HepG2 (cell line): Measurements from ENCODE around the gene SLC23A3. TPM values are rescaled to one million over a fixed set of nuclear protein-coding genes. Genes with fewer than 3 reads are reported as not detected.

ENCODE experiments used
- ATF7 ChIP-seq, 2 experiments: fragments of 450-650 bp in 1 of 2; sonication (generic) in 1 of 2; formaldehyde crosslinking in 1 of 2; IDR thresholded peaks; 2 replicates each; pipeline versions ENCODE4 v1.4.0 to v1.6.1; 2016 to 2020; ENCODE audit warnings: antibody characterized with exemption in 1 of 2, mild to moderate bottlenecking in 1 of 2, missing genetic modification reagents in 1 of 2
- CC2D1A ChIP-seq: sonication (generic); formaldehyde crosslinking; IDR thresholded peaks from 2 replicates; pipeline ENCODE4 v1.8.1; 2023; ENCODE audit warnings: mild to moderate bottlenecking, missing genetic modification reagents
- FOXK2 ChIP-seq: fragments of 450-650 bp; IDR thresholded peaks from 2 replicates; pipeline ENCODE4 v1.6.1; 2016
- MED1 ChIP-seq: sonication (generic); formaldehyde crosslinking; IDR thresholded peaks from 2 replicates; pipeline ENCODE4 v1.4.0; 2020; ENCODE audit warnings: missing genetic modification reagents
- NFYB ChIP-seq: sonication (generic); formaldehyde crosslinking; IDR thresholded peaks from 2 replicates; pipeline ENCODE4 v1.4.0; 2020; ENCODE audit warnings: missing genetic modification reagents
- NONO ChIP-seq, 2 experiments: fragments of 450-650 bp in 1 of 2; sonication (generic) in 1 of 2; formaldehyde crosslinking in 1 of 2; IDR thresholded peaks in 1 of 2; conservative IDR thresholded peaks in 1 of 2; 2 replicates each; pipeline versions ENCODE4 v1.6.1 to v1.8.0; 2017 to 2022; ENCODE audit warnings: mild to moderate bottlenecking in 1 of 2, missing genetic modification reagents in 1 of 2, moderate library complexity in 1 of 2
- PHB2 ChIP-seq: fragments of 450-650 bp; IDR thresholded peaks from 2 replicates; pipeline ENCODE4 v1.6.1; 2018; ENCODE audit not compliant: partially characterized antibody
- RARA ChIP-seq: IDR thresholded peaks from 2 replicates; pipeline ENCODE4 v1.6.1; 2016; ENCODE audit warnings: missing genetic modification reagents, missing compliant biosample characterization
- SAP130 ChIP-seq: IDR thresholded peaks from 2 replicates; pipeline ENCODE4 v1.6.1; 2016; ENCODE audit warnings: low read depth
- SMARCE1 ChIP-seq: fragments of 450-650 bp; IDR thresholded peaks from 2 replicates; pipeline ENCODE4 v1.6.1; 2017; ENCODE audit warnings: borderline replicate concordance
- SP4 ChIP-seq: sonication (generic); formaldehyde crosslinking; IDR thresholded peaks from 2 replicates; pipeline ENCODE4 v1.8.1; 2023; ENCODE audit warnings: mild to moderate bottlenecking, missing genetic modification reagents
- TARDBP ChIP-seq: sonication (generic); formaldehyde crosslinking; IDR thresholded peaks from 2 replicates; pipeline ENCODE4 v1.8.0; 2022; ENCODE audit warnings: mild to moderate bottlenecking, missing genetic modification reagents
- ZEB1 ChIP-seq: IDR thresholded peaks from 2 replicates; pipeline ENCODE4 v1.6.1; 2012; ENCODE audit warnings: mild to moderate bottlenecking, low read depth, inconsistent platforms; ENCODE audit not compliant: insufficient replicate concordance
- ZNF232 ChIP-seq: sonication (generic); formaldehyde crosslinking; IDR thresholded peaks from 2 replicates; pipeline ENCODE4 v1.4.0; 2020; ENCODE audit warnings: missing genetic modification reagents, borderline replicate concordance
- ZSCAN31 ChIP-seq: sonication (generic); formaldehyde crosslinking; IDR thresholded peaks from 2 replicates; pipeline ENCODE4 v1.5.0; 2020; ENCODE audit warnings: low read depth, mild to moderate bottlenecking, missing genetic modification reagents
- polyA plus RNA-seq, 8 experiments: library from polyadenylated mRNA; depleted of rRNA in 3 of 8; stranded (reverse) in 7 of 8; unstranded in 1 of 8; fragments of >200 nt; fragmentation: Illumina TruSeq in 4 of 8; extraction: Trizol in 4 of 8; gene quantifications; 2 replicates each; pipeline versions ENCODE4 v1.2.1 to v1.2.3, GENCODE V29; 2011 to 2016; ENCODE audit warnings: low read depth in 4 of 8, missing spikeins in 1 of 8, mixed read lengths in 1 of 8; ENCODE audit not compliant: insufficient read depth in 1 of 8
- total RNA-seq, 5 experiments: library from RNA; depleted of rRNA; stranded (reverse); fragments of >200 nt; fragmentation: Illumina TruSeq; extraction: Trizol; gene quantifications; 2 replicates each; pipeline ENCODE4 v1.2.3, GENCODE V29; 2016; ENCODE audit warnings: low read depth in 1 of 5
- TF ChIP-seq, protein P1 (sequence below): sonication (generic); formaldehyde crosslinking; IDR thresholded peaks from 2 replicates; pipeline ENCODE4 v1.5.1; 2020; ENCODE audit warnings: missing genetic modification reagents, mild to moderate bottlenecking, borderline replicate concordance
- TF ChIP-seq, protein P2 (sequence below): sonication (generic); formaldehyde crosslinking; IDR thresholded peaks from 2 replicates; pipeline ENCODE4 v1.4.0; 2020; ENCODE audit warnings: missing genetic modification reagents
- TF ChIP-seq, protein P3 (sequence below): sonication (generic); formaldehyde crosslinking; IDR thresholded peaks from 2 replicates; pipeline ENCODE4 v1.8.0; 2022; ENCODE audit warnings: mild to moderate bottlenecking, missing genetic modification reagents, moderate library complexity
- TF ChIP-seq, protein P4 (sequence below): sonication (generic); formaldehyde crosslinking; IDR thresholded peaks from 2 replicates; pipeline ENCODE4 v1.4.0; 2020; ENCODE audit warnings: mild to moderate bottlenecking, missing genetic modification reagents
- TF ChIP-seq, protein P5 (sequence below): IDR thresholded peaks from 2 replicates; pipeline ENCODE4 v1.6.1; 2012; ENCODE audit warnings: inconsistent platforms
- TF ChIP-seq, protein P6 (sequence below): sonication (generic); formaldehyde crosslinking; IDR thresholded peaks from 2 replicates; pipeline ENCODE4 v1.8.0; 2022; ENCODE audit warnings: mild to moderate bottlenecking, missing genetic modification reagents

The SLC23A3 gene
- total and polyA plus RNA-seq, 2 of the 13 experiments (the other 11 are each of a cell fraction or from before 2014, with no cell fraction given) = 0.38 to 0.78 TPM

DNA sequence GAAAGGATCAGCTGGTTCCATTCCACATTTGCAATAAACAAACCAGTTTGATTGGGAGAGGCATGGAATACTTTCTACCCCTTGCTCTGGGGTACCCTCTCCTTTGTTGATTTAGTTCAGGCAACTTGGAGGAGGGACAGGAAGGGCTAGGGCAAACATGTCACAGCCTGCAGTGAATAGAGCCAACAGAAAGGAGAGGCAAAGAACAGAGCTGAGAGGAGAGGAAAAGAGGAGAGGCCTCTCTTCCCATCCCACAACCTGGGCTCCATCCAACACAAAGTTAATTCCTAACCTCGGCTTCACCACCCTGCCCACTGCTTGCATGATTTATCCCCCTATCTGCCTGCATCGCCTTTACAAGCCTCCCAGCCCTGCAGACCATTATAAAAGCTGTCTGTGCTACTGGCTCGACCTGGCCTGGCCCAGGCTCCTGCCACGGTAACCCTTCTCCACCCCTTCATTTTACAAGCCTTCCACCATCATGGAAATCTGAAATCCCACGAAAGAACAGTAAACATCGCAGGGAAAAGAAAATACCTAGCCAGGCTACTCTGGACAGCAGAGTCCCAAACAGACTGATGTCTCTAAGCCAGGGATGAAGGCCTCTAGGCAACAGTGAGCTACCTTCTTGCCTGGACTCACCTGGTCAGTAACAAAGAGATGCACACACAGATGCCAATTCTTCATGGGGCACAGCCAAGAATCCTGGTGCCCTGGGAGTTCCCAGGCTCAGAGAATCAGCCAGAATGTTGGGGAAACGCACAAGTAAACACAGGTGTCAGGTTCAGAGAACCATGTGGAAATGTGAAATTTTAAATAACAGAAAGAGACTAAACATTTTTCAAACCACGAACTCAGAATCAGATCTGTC lies 52.8 kb downstream of the SLC23A3 start (continued):
- TF ChIP-seq, protein P1, sequence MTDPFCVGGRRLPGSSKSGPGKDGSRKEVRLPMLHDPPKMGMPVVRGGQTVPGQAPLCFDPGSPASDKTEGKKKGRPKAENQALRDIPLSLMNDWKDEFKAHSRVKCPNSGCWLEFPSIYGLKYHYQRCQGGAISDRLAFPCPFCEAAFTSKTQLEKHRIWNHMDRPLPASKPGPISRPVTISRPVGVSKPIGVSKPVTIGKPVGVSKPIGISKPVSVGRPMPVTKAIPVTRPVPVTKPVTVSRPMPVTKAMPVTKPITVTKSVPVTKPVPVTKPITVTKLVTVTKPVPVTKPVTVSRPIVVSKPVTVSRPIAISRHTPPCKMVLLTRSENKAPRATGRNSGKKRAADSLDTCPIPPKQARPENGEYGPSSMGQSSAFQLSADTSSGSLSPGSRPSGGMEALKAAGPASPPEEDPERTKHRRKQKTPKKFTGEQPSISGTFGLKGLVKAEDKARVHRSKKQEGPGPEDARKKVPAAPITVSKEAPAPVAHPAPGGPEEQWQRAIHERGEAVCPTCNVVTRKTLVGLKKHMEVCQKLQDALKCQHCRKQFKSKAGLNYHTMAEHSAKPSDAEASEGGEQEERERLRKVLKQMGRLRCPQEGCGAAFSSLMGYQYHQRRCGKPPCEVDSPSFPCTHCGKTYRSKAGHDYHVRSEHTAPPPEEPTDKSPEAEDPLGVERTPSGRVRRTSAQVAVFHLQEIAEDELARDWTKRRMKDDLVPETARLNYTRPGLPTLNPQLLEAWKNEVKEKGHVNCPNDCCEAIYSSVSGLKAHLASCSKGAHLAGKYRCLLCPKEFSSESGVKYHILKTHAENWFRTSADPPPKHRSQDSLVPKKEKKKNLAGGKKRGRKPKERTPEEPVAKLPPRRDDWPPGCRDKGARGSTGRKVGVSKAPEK = no peak
- TF ChIP-seq, protein P2, sequence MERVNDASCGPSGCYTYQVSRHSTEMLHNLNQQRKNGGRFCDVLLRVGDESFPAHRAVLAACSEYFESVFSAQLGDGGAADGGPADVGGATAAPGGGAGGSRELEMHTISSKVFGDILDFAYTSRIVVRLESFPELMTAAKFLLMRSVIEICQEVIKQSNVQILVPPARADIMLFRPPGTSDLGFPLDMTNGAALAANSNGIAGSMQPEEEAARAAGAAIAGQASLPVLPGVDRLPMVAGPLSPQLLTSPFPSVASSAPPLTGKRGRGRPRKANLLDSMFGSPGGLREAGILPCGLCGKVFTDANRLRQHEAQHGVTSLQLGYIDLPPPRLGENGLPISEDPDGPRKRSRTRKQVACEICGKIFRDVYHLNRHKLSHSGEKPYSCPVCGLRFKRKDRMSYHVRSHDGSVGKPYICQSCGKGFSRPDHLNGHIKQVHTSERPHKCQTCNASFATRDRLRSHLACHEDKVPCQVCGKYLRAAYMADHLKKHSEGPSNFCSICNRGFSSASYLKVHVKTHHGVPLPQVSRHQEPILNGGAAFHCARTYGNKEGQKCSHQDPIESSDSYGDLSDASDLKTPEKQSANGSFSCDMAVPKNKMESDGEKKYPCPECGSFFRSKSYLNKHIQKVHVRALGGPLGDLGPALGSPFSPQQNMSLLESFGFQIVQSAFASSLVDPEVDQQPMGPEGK (CRISPR knock-in tag) = peak; percentile 66
- TF ChIP-seq ATF7 (IDR thresholded peaks at IDR 0.05) (no peak), ATF7 (CRISPR knock-in tag; IDR thresholded peaks at IDR 0.05) (no peak), TARDBP (peak; percentile 77), SAP130 (peak; percentile 81), SP4 (CRISPR knock-in tag) (no peak), ZEB1 (no peak), NONO (IDR thresholded peaks at IDR 0.05) (no peak), NONO (CRISPR knock-in tag; conservative IDR thresholded peaks at IDR 0.05) (no peak), ZSCAN31 (CRISPR knock-in tag) (no peak), CC2D1A (CRISPR knock-in tag) (no peak), ZNF232 (no peak), RARA (CRISPR knock-in tag) (peak; percentile 18; the same call in 1 of the 2 replicates), FOXK2 (no peak), PHB2 (no peak), MED1 (CRISPR knock-in tag) (peak; percentile 60; the same call in 1 of the 2 replicates), SMARCE1 (no peak), NFYB (CRISPR knock-in tag) (no peak)
- TF ChIP-seq, protein P3, sequence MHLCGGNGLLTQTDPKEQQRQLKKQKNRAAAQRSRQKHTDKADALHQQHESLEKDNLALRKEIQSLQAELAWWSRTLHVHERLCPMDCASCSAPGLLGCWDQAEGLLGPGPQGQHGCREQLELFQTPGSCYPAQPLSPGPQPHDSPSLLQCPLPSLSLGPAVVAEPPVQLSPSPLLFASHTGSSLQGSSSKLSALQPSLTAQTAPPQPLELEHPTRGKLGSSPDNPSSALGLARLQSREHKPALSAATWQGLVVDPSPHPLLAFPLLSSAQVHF (CRISPR knock-in tag) = no peak
- TF ChIP-seq, protein P4, sequence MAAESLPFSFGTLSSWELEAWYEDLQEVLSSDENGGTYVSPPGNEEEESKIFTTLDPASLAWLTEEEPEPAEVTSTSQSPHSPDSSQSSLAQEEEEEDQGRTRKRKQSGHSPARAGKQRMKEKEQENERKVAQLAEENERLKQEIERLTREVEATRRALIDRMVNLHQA (CRISPR knock-in tag) = no peak
- TF ChIP-seq, protein P5, sequence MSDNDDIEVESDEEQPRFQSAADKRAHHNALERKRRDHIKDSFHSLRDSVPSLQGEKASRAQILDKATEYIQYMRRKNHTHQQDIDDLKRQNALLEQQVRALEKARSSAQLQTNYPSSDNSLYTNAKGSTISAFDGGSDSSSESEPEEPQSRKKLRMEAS = no peak
- TF ChIP-seq, protein P6, sequence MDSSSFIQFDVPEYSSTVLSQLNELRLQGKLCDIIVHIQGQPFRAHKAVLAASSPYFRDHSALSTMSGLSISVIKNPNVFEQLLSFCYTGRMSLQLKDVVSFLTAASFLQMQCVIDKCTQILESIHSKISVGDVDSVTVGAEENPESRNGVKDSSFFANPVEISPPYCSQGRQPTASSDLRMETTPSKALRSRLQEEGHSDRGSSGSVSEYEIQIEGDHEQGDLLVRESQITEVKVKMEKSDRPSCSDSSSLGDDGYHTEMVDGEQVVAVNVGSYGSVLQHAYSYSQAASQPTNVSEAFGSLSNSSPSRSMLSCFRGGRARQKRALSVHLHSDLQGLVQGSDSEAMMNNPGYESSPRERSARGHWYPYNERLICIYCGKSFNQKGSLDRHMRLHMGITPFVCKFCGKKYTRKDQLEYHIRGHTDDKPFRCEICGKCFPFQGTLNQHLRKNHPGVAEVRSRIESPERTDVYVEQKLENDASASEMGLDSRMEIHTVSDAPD (CRISPR knock-in tag) = no peak
